ENCODE measurements around the gene LORICRIN. TPM values are rescaled to one million over a fixed set of nuclear protein-coding genes. Genes with fewer than 3 reads are reported as not detected.

The LORICRIN gene
- total RNA-seq, 2 donors from 2014 or later, result not detected

- no peaks in the 10 kb centered on the region for H3K9me3 Mint-ChIP-seq
- H3K4me1 ChIP-seq (ENCODE audit: control insufficient read depth, insufficient read depth, low read length), result no peaks in the 10 kb centered on the region
Measured at GRCh38 chr1:153260585-153261280, 1.2 kb downstream of the LORICRIN start.

GRCh38 chr1:153261281-153262069 is 2.0 kb downstream of the LORICRIN start:
- Histone ChIP-seq H3K9ac (ENCODE audit: extremely low read depth, low read length, poor library complexity, severe bottlenecking) (no peak overlapping the region), H3K27me3 (ENCODE audit: control insufficient read depth, insufficient read depth, low read length, poor library complexity, severe bottlenecking) (peaks cover 82% of the 10 kb centered on the region), H3K36me3 (ENCODE audit: control insufficient read depth, insufficient read depth, low read length) (no peaks in the 10 kb centered on the region), H3K27ac (ENCODE audit: low read depth, low read length) (no peak overlapping the region), H3K4me3 (ENCODE audit: low read length) (peak overlapping the region; percentile 75), H3K9me3 (ENCODE audit: control insufficient read depth, low read length) (no peaks in the 10 kb centered on the region), H3K4me1 (ENCODE audit: control insufficient read depth, insufficient read depth, low read length) (no peaks in the 10 kb centered on the region)
- Mint-ChIP-seq H3K27me3 (ENCODE audit: insufficient read depth) (peaks cover 80% of the 10 kb centered on the region), H3K27ac (no peak overlapping the region), H3K4me1 (peaks cover 5% of the 10 kb centered on the region), H3K4me3 (peak overlapping the region; percentile 41), H3K9me3 (no peaks in the 10 kb centered on the region), H3K36me3 (ENCODE audit: low read depth) (no peaks in the 10 kb centered on the region)
- TF ChIP-seq, protein P1, sequence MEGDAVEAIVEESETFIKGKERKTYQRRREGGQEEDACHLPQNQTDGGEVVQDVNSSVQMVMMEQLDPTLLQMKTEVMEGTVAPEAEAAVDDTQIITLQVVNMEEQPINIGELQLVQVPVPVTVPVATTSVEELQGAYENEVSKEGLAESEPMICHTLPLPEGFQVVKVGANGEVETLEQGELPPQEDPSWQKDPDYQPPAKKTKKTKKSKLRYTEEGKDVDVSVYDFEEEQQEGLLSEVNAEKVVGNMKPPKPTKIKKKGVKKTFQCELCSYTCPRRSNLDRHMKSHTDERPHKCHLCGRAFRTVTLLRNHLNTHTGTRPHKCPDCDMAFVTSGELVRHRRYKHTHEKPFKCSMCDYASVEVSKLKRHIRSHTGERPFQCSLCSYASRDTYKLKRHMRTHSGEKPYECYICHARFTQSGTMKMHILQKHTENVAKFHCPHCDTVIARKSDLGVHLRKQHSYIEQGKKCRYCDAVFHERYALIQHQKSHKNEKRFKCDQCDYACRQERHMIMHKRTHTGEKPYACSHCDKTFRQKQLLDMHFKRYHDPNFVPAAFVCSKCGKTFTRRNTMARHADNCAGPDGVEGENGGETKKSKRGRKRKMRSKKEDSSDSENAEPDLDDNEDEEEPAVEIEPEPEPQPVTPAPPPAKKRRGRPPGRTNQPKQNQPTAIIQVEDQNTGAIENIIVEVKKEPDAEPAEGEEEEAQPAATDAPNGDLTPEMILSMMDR (conservative IDR thresholded peaks at IDR 0.05), result no peak
- WGBS, 2 experiments (ENCODE audit: insufficient coverage in 1 of 2, insufficient read length in 1 of 2), result 4 to 5% methylated on average over 17 to 80 of the region's 80 CpGs
- peak; percentile 51 for DNase-seq

More at GRCh38 chr1:153260585-153261280, 1.2 kb downstream of the LORICRIN start:
- H3K4me3 ChIP-seq (ENCODE audit: low read length), result peak overlapping the region; percentile 45
- H3K4me3 Mint-ChIP-seq, result peak overlapping the region; percentile 41
- no peaks in the 10 kb centered on the region for H3K36me3 ChIP-seq (ENCODE audit: control insufficient read depth, insufficient read depth, low read length)
- H3K27me3 Mint-ChIP-seq (ENCODE audit: insufficient read depth), result peaks cover 78% of the 10 kb centered on the region
- no peak overlapping the region for H3K27ac Mint-ChIP-seq
- DNase-seq, result no peak
- H3K9me3 ChIP-seq (ENCODE audit: control insufficient read depth, low read length), result no peaks in the 10 kb centered on the region
- H3K27ac ChIP-seq (ENCODE audit: low read depth, low read length), result no peak overlapping the region
- H3K9ac ChIP-seq (ENCODE audit: extremely low read depth, low read length, poor library complexity, severe bottlenecking), result no peak overlapping the region
- TF ChIP-seq, protein P1 (conservative IDR thresholded peaks at IDR 0.05), result no peak
- 13 to 64% methylated on average over 5 to 45 of the region's 45 CpGs for WGBS, 2 experiments (ENCODE audit: insufficient coverage in 1 of 2, insufficient read length in 1 of 2)
- peaks cover 5% of the 10 kb centered on the region for H3K4me1 Mint-ChIP-seq
- no peaks in the 10 kb centered on the region for H3K36me3 Mint-ChIP-seq (ENCODE audit: low read depth)
- H3K27me3 ChIP-seq (ENCODE audit: control insufficient read depth, insufficient read depth, low read length, poor library complexity, severe bottlenecking), result peaks cover 75% of the 10 kb centered on the region

DNA sequence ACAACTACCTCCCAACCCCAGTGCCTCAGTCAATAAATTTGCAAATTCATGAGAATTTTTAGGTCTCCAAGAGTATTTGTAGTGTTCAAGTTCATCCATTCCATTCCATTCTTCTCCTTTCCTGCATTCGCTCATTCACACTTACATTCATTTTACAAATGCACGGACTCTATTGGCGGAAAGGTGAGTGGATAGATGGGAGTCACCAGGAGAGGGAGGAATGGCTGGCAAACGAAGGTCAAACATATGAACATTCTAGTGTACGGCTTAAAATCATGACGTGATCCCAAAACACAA is 2.5 kb downstream of the LORICRIN start:
- no peaks in the 10 kb centered on the region for H3K9me3 Mint-ChIP-seq
- Histone ChIP-seq H3K4me1 (ENCODE audit: control insufficient read depth, insufficient read depth, low read length) (no peaks in the 10 kb centered on the region), H3K9me3 (ENCODE audit: control insufficient read depth, low read length) (no peaks in the 10 kb centered on the region), H3K9ac (ENCODE audit: extremely low read depth, low read length, poor library complexity, severe bottlenecking) (no peak overlapping the region), H3K27me3 (ENCODE audit: control insufficient read depth, insufficient read depth, low read length, poor library complexity, severe bottlenecking) (peaks cover 88% of the 10 kb centered on the region), H3K36me3 (ENCODE audit: control insufficient read depth, insufficient read depth, low read length) (no peaks in the 10 kb centered on the region), H3K27ac (ENCODE audit: low read depth, low read length) (no peak overlapping the region), H3K4me3 (ENCODE audit: low read length) (peak overlapping the region; percentile 75)
- H3K4me1 Mint-ChIP-seq, result peaks cover 5% of the 10 kb centered on the region
- WGBS, 2 experiments (ENCODE audit: insufficient coverage in 1 of 2, insufficient read length in 1 of 2), result 61 to 100% methylated on average over 3 to 5 of the region's 6 CpGs
- no peak overlapping the region for H3K27ac Mint-ChIP-seq
- DNase-seq, result no peak
- no peaks in the 10 kb centered on the region for H3K36me3 Mint-ChIP-seq (ENCODE audit: low read depth)
- TF ChIP-seq, protein P1 (conservative IDR thresholded peaks at IDR 0.05), result no peak
- H3K27me3 Mint-ChIP-seq (ENCODE audit: insufficient read depth), result peaks cover 85% of the 10 kb centered on the region
- H3K4me3 Mint-ChIP-seq, result peak overlapping the region; percentile 41
